Loucy (cell line): Measurements from ENCODE around the gene STAT5A.

Experiments used
- EZH2phosphoT487 ChIP-seq: fragments of 200-600 bp; IDR thresholded peaks from 2 replicates; pipeline ENCODE4 v1.6.1; 2018; ENCODE audit warnings: antibody characterized with exemption, mild to moderate bottlenecking, moderate library complexity, borderline replicate concordance
- TF ChIP-seq, protein P1 (sequence below): fragments of 200-600 bp; sonication (generic); conservative IDR thresholded peaks from 2 replicates; pipeline ENCODE4 v1.5.1; 2014; ENCODE audit warnings: mild to moderate bottlenecking, antibody characterized with exemption, low read length

DNA sequence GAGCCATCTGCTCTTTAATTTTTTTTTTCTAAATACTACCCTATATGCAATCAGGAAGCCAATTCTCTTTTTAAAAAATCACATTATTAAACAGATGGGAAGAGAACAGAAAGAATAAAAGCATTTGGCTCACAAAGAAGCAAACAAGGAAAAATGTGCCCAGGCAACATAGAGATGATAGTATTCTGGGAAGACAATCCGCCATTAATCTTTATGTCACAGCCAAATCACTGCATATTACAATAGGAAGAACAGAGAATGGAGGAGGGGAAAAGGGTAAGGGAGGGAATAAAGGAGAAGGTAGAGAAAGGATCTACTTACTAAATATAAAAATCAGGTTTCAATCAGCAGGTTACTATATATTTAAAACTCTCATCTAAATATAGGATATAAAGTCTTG lies 46.4 kb upstream of the STAT5A start:
- TF ChIP-seq, protein P1, sequence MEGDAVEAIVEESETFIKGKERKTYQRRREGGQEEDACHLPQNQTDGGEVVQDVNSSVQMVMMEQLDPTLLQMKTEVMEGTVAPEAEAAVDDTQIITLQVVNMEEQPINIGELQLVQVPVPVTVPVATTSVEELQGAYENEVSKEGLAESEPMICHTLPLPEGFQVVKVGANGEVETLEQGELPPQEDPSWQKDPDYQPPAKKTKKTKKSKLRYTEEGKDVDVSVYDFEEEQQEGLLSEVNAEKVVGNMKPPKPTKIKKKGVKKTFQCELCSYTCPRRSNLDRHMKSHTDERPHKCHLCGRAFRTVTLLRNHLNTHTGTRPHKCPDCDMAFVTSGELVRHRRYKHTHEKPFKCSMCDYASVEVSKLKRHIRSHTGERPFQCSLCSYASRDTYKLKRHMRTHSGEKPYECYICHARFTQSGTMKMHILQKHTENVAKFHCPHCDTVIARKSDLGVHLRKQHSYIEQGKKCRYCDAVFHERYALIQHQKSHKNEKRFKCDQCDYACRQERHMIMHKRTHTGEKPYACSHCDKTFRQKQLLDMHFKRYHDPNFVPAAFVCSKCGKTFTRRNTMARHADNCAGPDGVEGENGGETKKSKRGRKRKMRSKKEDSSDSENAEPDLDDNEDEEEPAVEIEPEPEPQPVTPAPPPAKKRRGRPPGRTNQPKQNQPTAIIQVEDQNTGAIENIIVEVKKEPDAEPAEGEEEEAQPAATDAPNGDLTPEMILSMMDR: no peak
- no peak for TF ChIP-seq EZH2phosphoT487
